HepG2 (cell line): Measurements from ENCODE around the gene COL5A1. TPM values are rescaled to one million over a fixed set of nuclear protein-coding genes. Genes with fewer than 3 reads are reported as not detected.

ENCODE experiments used
- ATAC-seq: fragments of 200-7000 bp; cut with Tn5 transposase; 3 replicates; pipeline ENCODE4 v1.9.1; 2020; ENCODE audit warnings: mild to moderate bottlenecking, moderate library complexity
- BruUV-seq: library from RNA; stranded (reverse); fragments of 400-500 nt; replicated peaks from 2 replicates; lab custom pipeline; 2021; lab: Mats Ljungman, UMichigan
- CTCF ChIA-PET: fragments of 300-600 bp; formaldehyde crosslinking; extraction: SDS; loops from one replicate; lab custom pipeline; 2021; ENCODE audit warnings: low total read pairs, inconsistent platforms, low intra/inter-chr PET ratio; lab: Yijun Ruan, JAX
- POLR2A ChIA-PET: fragments of 350-600 bp; sonication (Branson Sonifier 250); formaldehyde crosslinking; loops from one replicate; lab custom pipeline; 2020; ENCODE audit warnings: antibody characterized with exemption, inconsistent platforms; lab: Yijun Ruan, JAX
- DNase-seq: peaks from one replicate; pipeline ENCODE4 v3.0.0-alpha.2; 2015; ENCODE audit warnings: low spot score
- FAIRE-seq: peaks from 3 replicates; lab custom pipeline; 2011; peaks lifted over from hg19 to GRCh38; lab: Jason Lieb, UNC
- H2AFZ ChIP-seq: one replicate; pipeline ENCODE4 v1.6.1; 2011; ENCODE audit warnings: low read length, inconsistent platforms
- H3K27ac ChIP-seq: fragments of 300-600 bp; 3 replicates; pipeline ENCODE4 v1.8.0; 2011; ENCODE audit warnings: mixed run types, mild to moderate bottlenecking, mixed read lengths, low read length, inconsistent platforms; ENCODE audit not compliant: insufficient read depth; ENCODE audit errors: extremely low read length
- H3K27me3 ChIP-seq, 2 experiments: fragments of 200-600 bp in 1 of 2; 2 replicates in 1 of 2; 3 replicates in 1 of 2; pipeline versions ENCODE4 v1.6.0 to v1.8.0; 2011; ENCODE audit warnings: low read length in 2 of 2, mild to moderate bottlenecking in 2 of 2, moderate library complexity in 2 of 2, inconsistent platforms in 1 of 2; ENCODE audit not compliant: insufficient read depth in 2 of 2, control insufficient read depth in 1 of 2
- H3K36me3 ChIP-seq, 2 experiments: fragments of 200-600 bp in 1 of 2; replicated peaks in 1 of 2; 2 replicates in 1 of 2; 3 replicates in 1 of 2; pipeline versions ENCODE4 v1.5.1 to v1.8.0; 2011; ENCODE audit warnings: low read length in 2 of 2, inconsistent platforms in 1 of 2; ENCODE audit not compliant: insufficient read depth in 2 of 2, control insufficient read depth in 1 of 2
- H3K4me1 ChIP-seq: 2 replicates; pipeline ENCODE4 v1.5.1; 2012; ENCODE audit warnings: low read length, inconsistent platforms; ENCODE audit not compliant: insufficient read depth
- H3K4me2 ChIP-seq: 2 replicates; pipeline ENCODE4 v1.6.0; 2011; ENCODE audit warnings: low read depth, low read length, inconsistent platforms
- H3K4me3 ChIP-seq, 3 experiments: fragments of 200-600 bp in 1 of 3; sonication (generic), shearing (Covaris generic) in 1 of 3; replicated peaks in 1 of 3; 2 replicates each; pipeline ENCODE4 v1.5.1; 2011 to 2016; ENCODE audit warnings: low read length in 3 of 3, inconsistent platforms in 2 of 3, low read depth in 2 of 3, mild to moderate bottlenecking in 2 of 3, control low read depth in 1 of 3, mixed read lengths in 1 of 3; ENCODE audit not compliant: insufficient read depth in 1 of 3
- H3K79me2 ChIP-seq: one replicate; pipeline ENCODE4 v1.6.1; 2011; ENCODE audit warnings: low read length, inconsistent platforms; ENCODE audit not compliant: insufficient read depth
- H3K9ac ChIP-seq: 2 replicates; pipeline ENCODE4 v1.6.0; 2011; ENCODE audit warnings: mild to moderate bottlenecking, low read depth, low read length, inconsistent platforms; ENCODE audit not compliant: insufficient read depth
- H3K9me3 ChIP-seq: 2 replicates; pipeline ENCODE4 v1.5.1; 2012; ENCODE audit warnings: mild to moderate bottlenecking, low read length
- H4K20me1 ChIP-seq: 2 replicates; pipeline ENCODE4 v1.6.0; 2011; ENCODE audit warnings: inconsistent platforms, mild to moderate bottlenecking, low read length, moderate library complexity; ENCODE audit not compliant: insufficient read depth
- CBX1 ChIP-seq: IDR thresholded peaks from one replicate; pipeline ENCODE4 v1.6.1; 2016; ENCODE audit warnings: antibody characterized with exemption, low read depth
- CEBPG ChIP-seq: IDR thresholded peaks from 2 replicates; pipeline ENCODE4 v1.6.1; 2016
- CREB1 ChIP-seq, 2 experiments: fragments of 450-650 bp in 1 of 2; IDR thresholded peaks; 2 replicates each; pipeline ENCODE4 v1.6.1; 2016 to 2017; ENCODE audit warnings: control low read depth in 1 of 2, mild to moderate bottlenecking in 1 of 2, missing compliant biosample characterization in 1 of 2, missing genetic modification characterization in 1 of 2
- HNRNPL ChIP-seq: fragments of 200-400 bp; formaldehyde crosslinking; IDR thresholded peaks from 2 replicates; pipeline ENCODE4 v1.6.1; 2017; ENCODE audit warnings: mild to moderate bottlenecking, low read depth, low read length
- HOMEZ ChIP-seq: IDR thresholded peaks from 2 replicates; pipeline ENCODE4 v1.6.1; 2016; ENCODE audit warnings: low read depth
- IKZF5 ChIP-seq: IDR thresholded peaks from 2 replicates; pipeline ENCODE4 v1.6.1; 2018; ENCODE audit warnings: missing genetic modification reagents, mild to moderate bottlenecking, missing compliant biosample characterization
- IRF1 ChIP-seq: sonication (generic); formaldehyde crosslinking; IDR thresholded peaks from 2 replicates; pipeline ENCODE4 v1.4.0; 2020; ENCODE audit warnings: low read depth, mild to moderate bottlenecking, missing genetic modification reagents
- KDM3A ChIP-seq: IDR thresholded peaks from 2 replicates; pipeline ENCODE4 v1.6.1; 2018; ENCODE audit warnings: low read depth, missing compliant biosample characterization
- KLF6 ChIP-seq: IDR thresholded peaks from 2 replicates; pipeline ENCODE4 v1.8.0; 2016; ENCODE audit warnings: missing biosample characterization, missing genetic modification reagents
- MEIS1 ChIP-seq: sonication (generic); formaldehyde crosslinking; IDR thresholded peaks from 2 replicates; pipeline ENCODE4 v1.9.0; 2021; ENCODE audit warnings: mild to moderate bottlenecking, missing genetic modification reagents, moderate library complexity, borderline replicate concordance
- MLLT10 ChIP-seq: sonication (generic); formaldehyde crosslinking; IDR thresholded peaks from 2 replicates; pipeline ENCODE4 v1.4.0; 2020; ENCODE audit warnings: missing genetic modification reagents
- MYPOP ChIP-seq: sonication (generic); formaldehyde crosslinking; IDR thresholded peaks from 2 replicates; pipeline ENCODE4 v1.8.1; 2023; ENCODE audit warnings: mild to moderate bottlenecking, moderate library complexity, missing genetic modification reagents
- ZBTB33 ChIP-seq: sonication (generic); formaldehyde crosslinking; IDR thresholded peaks from 2 replicates; pipeline ENCODE4 v1.4.0; 2020; ENCODE audit warnings: missing genetic modification reagents
- ZNF10 ChIP-seq: sonication (generic); formaldehyde crosslinking; IDR thresholded peaks from 2 replicates; pipeline ENCODE4 v1.4.0; 2020; ENCODE audit warnings: mild to moderate bottlenecking, low read depth, missing genetic modification reagents, borderline replicate concordance
- ZNF629 ChIP-seq: sonication (generic); formaldehyde crosslinking; conservative IDR thresholded peaks from 2 replicates; pipeline ENCODE4 v1.5.0; 2020; ENCODE audit warnings: missing genetic modification reagents
- WGBS: methylation state at CpG from one replicate; pipeline ENCODE4 v1.1.6; 2017; ENCODE audit warnings: low lambda C conversion rate; 5-methylcytosine and 5-hydroxymethylcytosine counted together
- in situ Hi-C: cut with HindIII; loops from 2 replicates; pipeline ENCODE4 v1.10.0; 2017; ENCODE audit warnings: low pct_unique_long_range_greater_than_20kb; ENCODE audit not compliant: extremely low pct_ligation_motif_present
- intact Hi-C: fragments of 100-400 bp; cut with micrococcal nuclease; formaldehyde crosslinking; loops from one replicate; pipeline ENCODE4 v1.10.0; 2022; ENCODE audit not compliant: unreplicated experiment
- polyA plus RNA-seq, 8 experiments: library from polyadenylated mRNA; depleted of rRNA in 3 of 8; stranded (reverse) in 7 of 8; unstranded in 1 of 8; fragments of >200 nt; fragmentation: Illumina TruSeq in 4 of 8; extraction: Trizol in 4 of 8; gene quantifications; 2 replicates each; pipeline versions ENCODE4 v1.2.1 to v1.2.3, GENCODE V29; 2011 to 2016; ENCODE audit warnings: low read depth in 4 of 8, missing spikeins in 1 of 8, mixed read lengths in 1 of 8; ENCODE audit not compliant: insufficient read depth in 1 of 8
- total RNA-seq, 5 experiments: library from RNA; depleted of rRNA; stranded (reverse); fragments of >200 nt; fragmentation: Illumina TruSeq; extraction: Trizol; gene quantifications; 2 replicates each; pipeline ENCODE4 v1.2.3, GENCODE V29; 2016; ENCODE audit warnings: low read depth in 1 of 5

The COL5A1 gene
- total and polyA plus RNA-seq, 2 of the 13 experiments (the other 11 are each of a cell fraction or from before 2014, with no cell fraction given): not detected

- H3K79me2 ChIP-seq: no peaks in the 10 kb centered on the region
- no peaks in the 10 kb centered on the region for H3K4me1 ChIP-seq
- CTCF ChIA-PET: no interaction called here
- H3K36me3 ChIP-seq: no peaks in the 10 kb centered on the region
- in situ Hi-C loops (no loop called here), intact Hi-C loops (no loop called here)
- POLR2A ChIA-PET: no interaction called here
- peaks cover 4 to 41% of the 10 kb centered on the region in 2 experiments; a peak in 4 of 5 replicates for H3K27me3 ChIP-seq
- H4K20me1 ChIP-seq: no peaks in the 10 kb centered on the region
- no peak overlapping the region for H3K4me2 ChIP-seq
- FAIRE-seq: no peak
- no peak for ATAC-seq
- WGBS: 30% methylated on average over 8 of the region's 22 CpGs
- TF ChIP-seq IKZF5 (CRISPR knock-in tag) (no peak), MYPOP (no peak), MEIS1 (no peak), CREB1 (IDR thresholded peaks at IDR 0.05) (no peak), CREB1 (CRISPR knock-in tag; IDR thresholded peaks at IDR 0.05) (no peak), IRF1 (CRISPR knock-in tag) (no peak), HNRNPL (no peak), CEBPG (CRISPR knock-in tag) (no peak), CBX1 (no peak), KDM3A (no peak), ZNF10 (CRISPR knock-in tag) (no peak), KLF6 (CRISPR knock-in tag) (no peak), MLLT10 (CRISPR knock-in tag) (no peak), ZBTB33 (CRISPR knock-in tag) (no peak), HOMEZ (CRISPR knock-in tag) (no peak), ZNF629 (CRISPR knock-in tag) (no peak)
- H3K9ac ChIP-seq: no peak overlapping the region
- no peak overlapping the region for H3K27ac ChIP-seq
- peaks cover 10% of the 10 kb centered on the region for H3K9me3 ChIP-seq
- no peak overlapping the region for H3K4me3 ChIP-seq
- no peak overlapping the region for H2AFZ ChIP-seq
- no TSS peak for BruUV-seq
- DNase-seq: no peak
These were observed 42.2 kb downstream of the COL5A1 start for GRCh38 chr9:134683714-134684374.
